ENCODE results near the gene PSME4. TPM values are rescaled to one million over a fixed set of nuclear protein-coding genes. Genes with fewer than 3 reads are reported as not detected.
"Not testable (repeated sequence)": the region's sequence is repeated elsewhere in the genome, so short reads cannot be mapped to it uniquely, and the experiment has no call there.

Gene PSME4
- polyA plus RNA-seq, 1 donor from 2014 or later: 23.4 TPM

- H3K36me3 ChIP-seq (ENCODE audit: insufficient read depth, low read length): no peaks in the 10 kb centered on the region
- no peak overlapping the region for H3K27ac ChIP-seq (ENCODE audit: low read length)
- no peak overlapping the region for H2AFZ ChIP-seq (ENCODE audit: low read depth, low read length)
Observed at GRCh38 chr2:53933329-53933728, 37.5 kb downstream of the PSME4 start.

GRCh38 chr2:53926321-53926720 is 44.5 kb downstream of the PSME4 start:
- H3K9me3 ChIP-seq (ENCODE audit: low read length); H4K20me1 ChIP-seq (ENCODE audit: insufficient read depth); H3K27me3 ChIP-seq (ENCODE audit: insufficient read depth, low read depth, low read length); H3K36me3 ChIP-seq (ENCODE audit: insufficient read depth, low read length); H3K4me3 ChIP-seq (ENCODE audit: low read length); H3K9ac ChIP-seq (ENCODE audit: low read length); H3K27ac ChIP-seq (ENCODE audit: low read length); H3K9me2 ChIP-seq (ENCODE audit: insufficient read depth, low read length); H3K79me2 ChIP-seq (replicated peaks; ENCODE audit: insufficient read depth, low read length); H3F3A ChIP-seq (ENCODE audit: insufficient read depth, low read length, poor library complexity, severe bottlenecking); H3K4me2 ChIP-seq (ENCODE audit: low read length); H2AFZ ChIP-seq (ENCODE audit: low read depth, low read length): not testable (repeated sequence)

More at GRCh38 chr2:53933329-53933728, 37.5 kb downstream of the PSME4 start:
- TF ChIP-seq CTCF (IDR thresholded peaks at IDR 0.05; ENCODE audit: poor library complexity, severe bottlenecking) (no peak), TAF1 (IDR thresholded peaks at IDR 0.05; ENCODE audit: low read depth) (no peak), REST (IDR thresholded peaks at IDR 0.05; ENCODE audit: borderline replicate concordance) (no peak), EP300 (conservative IDR thresholded peaks at IDR 0.05; ENCODE audit: poor library complexity, severe bottlenecking) (no peak), RAD21 (conservative IDR thresholded peaks at IDR 0.05) (no peak), POLR2AphosphoS5 (IDR thresholded peaks at IDR 0.05) (no peak), MXI1 (conservative IDR thresholded peaks at IDR 0.05; ENCODE audit: poor library complexity, severe bottlenecking) (no peak), SMC3 (conservative IDR thresholded peaks at IDR 0.05; ENCODE audit: poor library complexity) (no peak), EZH2 (IDR thresholded peaks at IDR 0.05; ENCODE audit: borderline replicate concordance, insufficient read depth, low read length, poor library complexity, severe bottlenecking) (no peak)
- Histone ChIP-seq H3K4me2 (ENCODE audit: low read length) (no peak overlapping the region), H3K79me2 (replicated peaks; ENCODE audit: insufficient read depth, low read length) (no peaks in the 10 kb centered on the region), H3K4me3 (ENCODE audit: low read length) (no peak overlapping the region), H3K9me2 (ENCODE audit: insufficient read depth, low read length) (no peaks in the 10 kb centered on the region), H3K27me3 (ENCODE audit: insufficient read depth, low read depth, low read length) (no peaks in the 10 kb centered on the region), H3K9me3 (ENCODE audit: low read length) (no peaks in the 10 kb centered on the region), H3K9ac (ENCODE audit: low read length) (no peak overlapping the region), H4K20me1 (ENCODE audit: insufficient read depth) (no peaks in the 10 kb centered on the region), H3F3A (ENCODE audit: insufficient read depth, low read length, poor library complexity, severe bottlenecking) (no peaks in the 10 kb centered on the region)

DNA sequence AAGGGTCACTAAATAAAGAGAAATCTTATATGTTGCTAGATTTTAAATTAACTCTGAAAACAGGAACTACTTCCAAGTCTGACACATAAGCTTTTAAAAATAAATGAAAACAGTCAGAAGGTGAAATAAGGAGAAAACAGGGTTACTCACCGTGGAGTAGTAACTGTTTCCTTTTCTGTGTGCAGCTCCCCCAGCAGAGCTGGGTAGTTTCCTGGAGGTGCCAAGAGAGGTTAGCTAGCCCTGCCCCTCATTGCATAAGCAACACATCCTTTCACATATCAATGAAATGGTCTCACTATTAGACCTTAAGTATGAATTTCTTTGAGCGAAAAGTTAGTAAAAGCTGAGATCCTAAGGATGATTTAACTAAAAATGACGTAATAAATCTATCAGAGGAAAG is 57.1 kb downstream of the PSME4 start:
- Histone ChIP-seq H3K4me2 (ENCODE audit: low read length) (no peak overlapping the region), H3K9me2 (ENCODE audit: insufficient read depth, low read length) (no peaks in the 10 kb centered on the region), H3K36me3 (ENCODE audit: insufficient read depth, low read length) (no peaks in the 10 kb centered on the region), H3K79me2 (replicated peaks; ENCODE audit: insufficient read depth, low read length) (no peaks in the 10 kb centered on the region), H2AFZ (ENCODE audit: low read depth, low read length) (no peak overlapping the region), H3K4me3 (ENCODE audit: low read length) (no peak overlapping the region), H3K9me3 (ENCODE audit: low read length) (no peaks in the 10 kb centered on the region), H3K27ac (ENCODE audit: low read length) (no peak overlapping the region), H4K20me1 (ENCODE audit: insufficient read depth) (no peaks in the 10 kb centered on the region), H3F3A (ENCODE audit: insufficient read depth, low read length, poor library complexity, severe bottlenecking) (no peaks in the 10 kb centered on the region), H3K27me3 (ENCODE audit: insufficient read depth, low read depth, low read length) (no peaks in the 10 kb centered on the region), H3K9ac (ENCODE audit: low read length) (no peak overlapping the region)
- no peak for TF ChIP-seq RAD21 (conservative IDR thresholded peaks at IDR 0.05)
- no peak for TF ChIP-seq EZH2 (IDR thresholded peaks at IDR 0.05; ENCODE audit: borderline replicate concordance, insufficient read depth, low read length, poor library complexity, severe bottlenecking)
- no peak for TF ChIP-seq CTCF (IDR thresholded peaks at IDR 0.05; ENCODE audit: poor library complexity, severe bottlenecking)
- no peak for TF ChIP-seq MXI1 (conservative IDR thresholded peaks at IDR 0.05; ENCODE audit: poor library complexity, severe bottlenecking)
- TF ChIP-seq SMC3 (conservative IDR thresholded peaks at IDR 0.05; ENCODE audit: poor library complexity): no peak
- TF ChIP-seq TAF1 (IDR thresholded peaks at IDR 0.05; ENCODE audit: low read depth): no peak
- TF ChIP-seq POLR2AphosphoS5 (IDR thresholded peaks at IDR 0.05): no peak

All from neural cell (in vitro differentiated cells).